HepG2 (cell line): ENCODE data around the gene TMEFF2. TPM values are rescaled to one million over a fixed set of nuclear protein-coding genes. Genes with fewer than 3 reads are reported as not detected.
"Not testable (repeated sequence)": the region's sequence is repeated elsewhere in the genome, so short reads cannot be mapped to it uniquely, and the experiment has no call there.

Experiments used
- ATAC-seq: fragments of 200-7000 bp; cut with Tn5 transposase; 3 replicates; pipeline ENCODE4 v1.9.1; 2020; ENCODE audit warnings: mild to moderate bottlenecking, moderate library complexity
- BruUV-seq: library from RNA; stranded (reverse); fragments of 400-500 nt; replicated peaks from 2 replicates; lab custom pipeline; 2021; lab: Mats Ljungman, UMichigan
- CTCF ChIA-PET: fragments of 300-600 bp; formaldehyde crosslinking; extraction: SDS; loops from one replicate; lab custom pipeline; 2021; ENCODE audit warnings: low total read pairs, inconsistent platforms, low intra/inter-chr PET ratio; lab: Yijun Ruan, JAX
- POLR2A ChIA-PET: fragments of 350-600 bp; sonication (Branson Sonifier 250); formaldehyde crosslinking; loops from one replicate; lab custom pipeline; 2020; ENCODE audit warnings: antibody characterized with exemption, inconsistent platforms; lab: Yijun Ruan, JAX
- DNase-seq: peaks from one replicate; pipeline ENCODE4 v3.0.0-alpha.2; 2015; ENCODE audit warnings: low spot score
- FAIRE-seq: peaks from 3 replicates; lab custom pipeline; 2011; peaks lifted over from hg19 to GRCh38; lab: Jason Lieb, UNC
- H2AFZ ChIP-seq: one replicate; pipeline ENCODE4 v1.6.1; 2011; ENCODE audit warnings: low read length, inconsistent platforms
- H3K27ac ChIP-seq: fragments of 300-600 bp; 3 replicates; pipeline ENCODE4 v1.8.0; 2011; ENCODE audit warnings: mixed run types, mild to moderate bottlenecking, mixed read lengths, low read length, inconsistent platforms; ENCODE audit not compliant: insufficient read depth; ENCODE audit errors: extremely low read length
- H3K27me3 ChIP-seq, 2 experiments: fragments of 200-600 bp in 1 of 2; 2 replicates in 1 of 2; 3 replicates in 1 of 2; pipeline versions ENCODE4 v1.6.0 to v1.8.0; 2011; ENCODE audit warnings: low read length in 2 of 2, mild to moderate bottlenecking in 2 of 2, moderate library complexity in 2 of 2, inconsistent platforms in 1 of 2; ENCODE audit not compliant: insufficient read depth in 2 of 2, control insufficient read depth in 1 of 2
- H3K36me3 ChIP-seq, 2 experiments: fragments of 200-600 bp in 1 of 2; replicated peaks in 1 of 2; 2 replicates in 1 of 2; 3 replicates in 1 of 2; pipeline versions ENCODE4 v1.5.1 to v1.8.0; 2011; ENCODE audit warnings: low read length in 2 of 2, inconsistent platforms in 1 of 2; ENCODE audit not compliant: insufficient read depth in 2 of 2, control insufficient read depth in 1 of 2
- H3K4me1 ChIP-seq: 2 replicates; pipeline ENCODE4 v1.5.1; 2012; ENCODE audit warnings: low read length, inconsistent platforms; ENCODE audit not compliant: insufficient read depth
- H3K4me2 ChIP-seq: 2 replicates; pipeline ENCODE4 v1.6.0; 2011; ENCODE audit warnings: low read depth, low read length, inconsistent platforms
- H3K4me3 ChIP-seq, 3 experiments: fragments of 200-600 bp in 1 of 3; sonication (generic), shearing (Covaris generic) in 1 of 3; replicated peaks in 1 of 3; 2 replicates each; pipeline ENCODE4 v1.5.1; 2011 to 2016; ENCODE audit warnings: low read length in 3 of 3, inconsistent platforms in 2 of 3, low read depth in 2 of 3, mild to moderate bottlenecking in 2 of 3, control low read depth in 1 of 3, mixed read lengths in 1 of 3; ENCODE audit not compliant: insufficient read depth in 1 of 3
- H3K79me2 ChIP-seq: one replicate; pipeline ENCODE4 v1.6.1; 2011; ENCODE audit warnings: low read length, inconsistent platforms; ENCODE audit not compliant: insufficient read depth
- H3K9ac ChIP-seq: 2 replicates; pipeline ENCODE4 v1.6.0; 2011; ENCODE audit warnings: mild to moderate bottlenecking, low read depth, low read length, inconsistent platforms; ENCODE audit not compliant: insufficient read depth
- H3K9me3 ChIP-seq: 2 replicates; pipeline ENCODE4 v1.5.1; 2012; ENCODE audit warnings: mild to moderate bottlenecking, low read length
- H4K20me1 ChIP-seq: 2 replicates; pipeline ENCODE4 v1.6.0; 2011; ENCODE audit warnings: inconsistent platforms, mild to moderate bottlenecking, low read length, moderate library complexity; ENCODE audit not compliant: insufficient read depth
- KLF12 ChIP-seq: sonication (generic); formaldehyde crosslinking; IDR thresholded peaks from 2 replicates; pipeline ENCODE4 v1.4.0; 2020; ENCODE audit warnings: missing genetic modification reagents, borderline replicate concordance
- SRSF9 ChIP-seq: fragments of 200-400 bp; formaldehyde crosslinking; IDR thresholded peaks from 2 replicates; pipeline ENCODE4 v1.6.1; 2018; ENCODE audit warnings: borderline replicate concordance, mild to moderate bottlenecking, low read depth, low read length; ENCODE audit not compliant: insufficient read depth, poor library complexity, severe bottlenecking
- ZNF567 ChIP-seq: sonication (generic); formaldehyde crosslinking; IDR thresholded peaks from 2 replicates; pipeline ENCODE4 v1.8.1; 2023; ENCODE audit warnings: mild to moderate bottlenecking, missing genetic modification reagents, borderline replicate concordance
- ZNF703 ChIP-seq: sonication (generic); formaldehyde crosslinking; IDR thresholded peaks from 2 replicates; pipeline ENCODE4 v1.5.1; 2020; ENCODE audit warnings: missing genetic modification reagents, mild to moderate bottlenecking, moderate library complexity, borderline replicate concordance
- WGBS: methylation state at CpG from one replicate; pipeline ENCODE4 v1.1.6; 2017; ENCODE audit warnings: low lambda C conversion rate; 5-methylcytosine and 5-hydroxymethylcytosine counted together
- in situ Hi-C: cut with HindIII; loops from 2 replicates; pipeline ENCODE4 v1.10.0; 2017; ENCODE audit warnings: low pct_unique_long_range_greater_than_20kb; ENCODE audit not compliant: extremely low pct_ligation_motif_present
- intact Hi-C: fragments of 100-400 bp; cut with micrococcal nuclease; formaldehyde crosslinking; loops from one replicate; pipeline ENCODE4 v1.10.0; 2022; ENCODE audit not compliant: unreplicated experiment
- polyA plus RNA-seq, 8 experiments: library from polyadenylated mRNA; depleted of rRNA in 3 of 8; stranded (reverse) in 7 of 8; unstranded in 1 of 8; fragments of >200 nt; fragmentation: Illumina TruSeq in 4 of 8; extraction: Trizol in 4 of 8; gene quantifications; 2 replicates each; pipeline versions ENCODE4 v1.2.1 to v1.2.3, GENCODE V29; 2011 to 2016; ENCODE audit warnings: low read depth in 4 of 8, missing spikeins in 1 of 8, mixed read lengths in 1 of 8; ENCODE audit not compliant: insufficient read depth in 1 of 8
- total RNA-seq, 5 experiments: library from RNA; depleted of rRNA; stranded (reverse); fragments of >200 nt; fragmentation: Illumina TruSeq; extraction: Trizol; gene quantifications; 2 replicates each; pipeline ENCODE4 v1.2.3, GENCODE V29; 2016; ENCODE audit warnings: low read depth in 1 of 5
- TF ChIP-seq, protein P1 (sequence below): fragments of 450-650 bp; IDR thresholded peaks from 2 replicates; pipeline ENCODE4 v1.6.1; 2017

Gene TMEFF2
- total and polyA plus RNA-seq, 2 of the 13 experiments (the other 11 are each of a cell fraction or from before 2014, with no cell fraction given): not detected

DNA sequence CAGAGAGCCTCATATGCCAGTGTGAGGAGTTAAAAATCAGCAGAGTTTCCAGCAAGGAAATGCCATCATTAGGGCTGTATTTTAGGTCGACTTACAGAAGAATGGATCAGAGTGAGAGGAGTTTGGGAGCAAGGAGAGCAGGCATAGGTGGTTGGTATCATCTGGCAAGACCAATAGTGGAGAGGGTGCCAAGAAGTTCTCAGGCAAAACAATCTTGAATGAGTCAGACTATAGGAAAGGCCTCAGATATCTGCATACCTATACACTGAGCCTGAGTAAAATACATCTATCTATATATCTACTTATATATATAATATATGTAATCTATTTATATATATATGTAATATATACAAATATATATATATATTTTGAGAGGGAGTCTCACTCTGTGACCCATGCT, 57.3 kb downstream of the TMEFF2 start (continued):
- TF ChIP-seq SRSF9 (no peak), ZNF703 (CRISPR knock-in tag) (no peak), KLF12 (CRISPR knock-in tag) (no peak), ZNF567 (CRISPR knock-in tag) (no peak)
- TF ChIP-seq, protein P1, sequence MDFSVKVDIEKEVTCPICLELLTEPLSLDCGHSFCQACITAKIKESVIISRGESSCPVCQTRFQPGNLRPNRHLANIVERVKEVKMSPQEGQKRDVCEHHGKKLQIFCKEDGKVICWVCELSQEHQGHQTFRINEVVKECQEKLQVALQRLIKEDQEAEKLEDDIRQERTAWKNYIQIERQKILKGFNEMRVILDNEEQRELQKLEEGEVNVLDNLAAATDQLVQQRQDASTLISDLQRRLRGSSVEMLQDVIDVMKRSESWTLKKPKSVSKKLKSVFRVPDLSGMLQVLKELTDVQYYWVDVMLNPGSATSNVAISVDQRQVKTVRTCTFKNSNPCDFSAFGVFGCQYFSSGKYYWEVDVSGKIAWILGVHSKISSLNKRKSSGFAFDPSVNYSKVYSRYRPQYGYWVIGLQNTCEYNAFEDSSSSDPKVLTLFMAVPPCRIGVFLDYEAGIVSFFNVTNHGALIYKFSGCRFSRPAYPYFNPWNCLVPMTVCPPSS: no peak

DNA sequence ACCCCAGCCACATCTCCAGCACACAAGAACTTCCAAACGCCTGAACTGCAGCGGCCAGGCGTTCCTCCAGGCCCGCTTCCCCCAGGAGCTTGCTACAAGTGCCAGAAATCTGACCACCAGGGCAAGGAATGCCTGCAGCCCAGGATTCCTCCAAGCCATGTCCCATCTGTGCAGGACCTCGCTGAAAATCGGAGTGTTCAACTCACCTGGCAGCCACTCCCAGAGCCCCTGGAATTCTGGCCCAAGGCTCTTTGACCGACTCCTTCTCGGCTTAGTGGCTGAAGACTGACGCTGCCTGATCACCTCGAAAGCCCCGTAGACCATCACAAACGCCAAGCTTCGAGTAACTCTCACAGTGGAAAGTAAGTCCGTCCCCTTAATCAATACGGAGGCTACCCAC, 62.1 kb downstream of the TMEFF2 start:
- H3K27me3 ChIP-seq, H2AFZ ChIP-seq, H3K79me2 ChIP-seq, BruUV-seq, H3K4me2 ChIP-seq, POLR2A ChIA-PET, ATAC-seq, H3K9me3 ChIP-seq, H3K4me3 ChIP-seq, CTCF ChIA-PET, in situ Hi-C loops, H3K4me1 ChIP-seq, H3K36me3 ChIP-seq, H3K27ac ChIP-seq, FAIRE-seq, H3K9ac ChIP-seq, DNase-seq, H4K20me1 ChIP-seq, intact Hi-C loops: not testable (repeated sequence)
- WGBS: 46% methylated on average over 12 of the region's 15 CpGs

DNA sequence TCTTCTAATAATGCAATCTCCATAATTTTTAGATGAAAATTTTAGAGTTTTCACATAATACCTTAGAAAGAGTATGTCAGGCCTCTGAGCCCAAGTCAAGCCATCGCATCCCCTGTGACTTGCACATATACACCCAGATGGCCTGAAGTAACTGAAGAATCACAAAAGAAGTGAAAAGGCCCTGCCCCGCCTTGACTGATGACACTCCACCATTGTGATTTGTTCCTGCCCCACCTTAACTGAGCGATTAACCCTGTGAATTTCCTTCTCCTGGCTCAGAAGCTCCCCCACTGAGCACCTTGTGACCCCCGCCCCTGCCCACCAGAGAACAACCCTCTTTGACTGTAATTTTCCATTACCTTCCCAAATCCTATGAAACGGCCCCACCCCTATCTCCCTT, 64.4 kb downstream of the TMEFF2 start:
- H3K4me3 ChIP-seq, H4K20me1 ChIP-seq, H3K9me3 ChIP-seq, BruUV-seq, H3K27ac ChIP-seq, in situ Hi-C loops, H3K4me1 ChIP-seq, H3K27me3 ChIP-seq, H3K79me2 ChIP-seq, FAIRE-seq, CTCF ChIA-PET, H3K9ac ChIP-seq, H3K36me3 ChIP-seq, POLR2A ChIA-PET, intact Hi-C loops, ATAC-seq, DNase-seq, H3K4me2 ChIP-seq, H2AFZ ChIP-seq: not testable (repeated sequence)
- 32% methylated on average over 5 of the region's 5 CpGs for WGBS
